Lower lobe of right lung (tissue), 2 donors: ENCODE data around the gene CEP104. TPM values are rescaled to one million over a fixed set of nuclear protein-coding genes. Genes with fewer than 3 reads are reported as not detected.

ENCODE experiments used
- ATAC-seq, 2 donors: fragments of 200-7000 bp; cut with Tn5 transposase; one replicate each; pipeline ENCODE4 v1.9.1; 2020 to 2022; ENCODE audit warnings: mild to moderate bottlenecking in 2 of 2, moderate library complexity in 2 of 2
- DNase-seq: peaks from one replicate; pipeline ENCODE4 v3.0.0-alpha.2; 2020
- H3K27ac ChIP-seq: fragments of 200-600 bp; one replicate; pipeline ENCODE4 v1.8.0; 2022
- H3K27me3 ChIP-seq: fragments of 200-600 bp; one replicate; pipeline ENCODE4 v1.8.0; 2022; ENCODE audit warnings: low read depth
- H3K36me3 ChIP-seq: fragments of 200-600 bp; one replicate; pipeline ENCODE4 v1.8.0; 2022; ENCODE audit warnings: mild to moderate bottlenecking
- H3K4me1 ChIP-seq: fragments of 200-600 bp; one replicate; pipeline ENCODE4 v1.8.0; 2022
- H3K4me3 ChIP-seq: fragments of 200-600 bp; one replicate; pipeline ENCODE4 v1.8.0; 2022; ENCODE audit warnings: mild to moderate bottlenecking
- H3K9me3 ChIP-seq: fragments of 200-600 bp; one replicate; pipeline ENCODE4 v1.8.0; 2022
- intact Hi-C: fragments of 100-400 bp; cut with DNase I; formaldehyde crosslinking; loops from one replicate; pipeline ENCODE4 v1.11.0; 2022
- long read RNA-seq: library from polyadenylated mRNA; unstranded; transcript quantifications from one replicate; pipeline ENCODE4 v2.0.0, GENCODE V29; 2021
- total RNA-seq: library from RNA; stranded (reverse); fragmentation: NEBNext Ultra II Directional; extraction: Animal tissue kit (Norgen Biotek cat#: 25700); gene quantifications from one replicate; pipeline ENCODE4 v1.2.1, GENCODE V29; 2021
- TF ChIP-seq, protein P1 (sequence below): fragments of 200-600 bp; IDR thresholded peaks from one replicate; pipeline ENCODE4 v1.8.0; 2022; ENCODE audit warnings: antibody characterized with exemption, mild to moderate bottlenecking
- donor health status: DM: no; HTN: yes; CAD: no; lungs with severe emphysema.

CEP104 gene
- total RNA-seq: 53.9 TPM
- long read RNA-seq, full-length matches to known transcripts: 10 of 54 reads
- long read RNA-seq, partial matches to known transcripts: 32 of 54 reads
- long read RNA-seq, other reads (novel, unspliced or antisense): 12 of 54 reads

DNA sequence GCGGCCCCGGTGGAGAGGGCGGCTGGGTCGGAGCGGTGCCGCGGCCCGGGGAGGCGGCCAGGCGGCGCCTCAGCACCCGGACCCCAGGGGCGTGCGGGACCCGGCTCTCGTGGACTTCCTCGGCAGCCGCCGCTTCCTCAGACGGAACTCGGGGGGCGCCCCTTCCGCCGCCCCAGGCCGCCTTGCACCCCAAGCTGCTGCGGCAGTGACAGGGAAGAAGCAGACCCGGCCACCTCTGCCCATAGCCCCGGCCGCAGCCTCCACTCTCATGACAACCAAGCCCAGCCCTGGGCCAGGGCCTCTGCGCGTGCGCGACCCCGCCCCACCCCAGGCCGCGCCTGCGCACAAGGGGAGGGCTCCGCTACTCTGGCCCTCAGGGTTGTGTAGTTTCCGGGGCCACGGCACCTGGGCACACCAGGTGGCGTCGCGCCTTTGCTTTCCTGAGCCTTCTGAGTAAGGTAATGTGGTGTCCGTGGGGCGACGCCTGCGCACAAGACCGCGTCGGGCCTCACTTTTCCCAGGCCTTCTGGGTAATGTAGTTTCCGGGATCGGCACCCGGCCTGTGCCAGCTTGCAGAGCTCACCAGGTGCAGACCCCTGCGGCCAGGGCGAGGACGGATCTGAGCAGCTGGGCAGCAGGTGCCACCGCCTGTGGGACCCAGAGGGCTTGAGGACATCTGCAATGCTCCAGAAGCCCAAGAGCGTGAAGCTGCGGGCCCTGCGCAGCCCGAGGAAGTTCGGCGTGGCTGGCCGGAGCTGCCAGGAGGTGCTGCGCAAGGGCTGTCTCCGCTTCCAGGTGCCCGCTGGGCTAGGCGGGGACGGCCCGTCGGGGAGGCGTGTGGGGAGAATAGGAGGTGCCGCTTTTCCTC, at the start of gene CEP104, which contains the start of gene DFFB:
Gene CEP104 (minus strand): TSS at position 289 of the 868 bp plus-strand sequence. CDS start 4,804 bp downstream, outside the sequence.
Gene DFFB (plus strand): TSS at position 554 of the 868 bp plus-strand sequence. CDS start 128 bp downstream, at position 682.
- H3K36me3 ChIP-seq: peaks cover under 1% of the 10 kb centered on the region
- H3K27me3 ChIP-seq: no peaks in the 10 kb centered on the region
- ATAC-seq (peak; percentile 97 to 98), DNase-seq (peak; percentile 98)
- H3K4me1 ChIP-seq: peaks cover 24% of the 10 kb centered on the region
- TF ChIP-seq, protein P1, sequence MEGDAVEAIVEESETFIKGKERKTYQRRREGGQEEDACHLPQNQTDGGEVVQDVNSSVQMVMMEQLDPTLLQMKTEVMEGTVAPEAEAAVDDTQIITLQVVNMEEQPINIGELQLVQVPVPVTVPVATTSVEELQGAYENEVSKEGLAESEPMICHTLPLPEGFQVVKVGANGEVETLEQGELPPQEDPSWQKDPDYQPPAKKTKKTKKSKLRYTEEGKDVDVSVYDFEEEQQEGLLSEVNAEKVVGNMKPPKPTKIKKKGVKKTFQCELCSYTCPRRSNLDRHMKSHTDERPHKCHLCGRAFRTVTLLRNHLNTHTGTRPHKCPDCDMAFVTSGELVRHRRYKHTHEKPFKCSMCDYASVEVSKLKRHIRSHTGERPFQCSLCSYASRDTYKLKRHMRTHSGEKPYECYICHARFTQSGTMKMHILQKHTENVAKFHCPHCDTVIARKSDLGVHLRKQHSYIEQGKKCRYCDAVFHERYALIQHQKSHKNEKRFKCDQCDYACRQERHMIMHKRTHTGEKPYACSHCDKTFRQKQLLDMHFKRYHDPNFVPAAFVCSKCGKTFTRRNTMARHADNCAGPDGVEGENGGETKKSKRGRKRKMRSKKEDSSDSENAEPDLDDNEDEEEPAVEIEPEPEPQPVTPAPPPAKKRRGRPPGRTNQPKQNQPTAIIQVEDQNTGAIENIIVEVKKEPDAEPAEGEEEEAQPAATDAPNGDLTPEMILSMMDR: peak; percentile 50
- peak within 1 kb of the TSS; percentile 85 for H3K27ac ChIP-seq
- peak within 1 kb of the TSS; percentile 95 for H3K4me3 ChIP-seq
- intact Hi-C loops: no loop called here
- H3K9me3 ChIP-seq: no peaks in the 10 kb centered on the region

DNA sequence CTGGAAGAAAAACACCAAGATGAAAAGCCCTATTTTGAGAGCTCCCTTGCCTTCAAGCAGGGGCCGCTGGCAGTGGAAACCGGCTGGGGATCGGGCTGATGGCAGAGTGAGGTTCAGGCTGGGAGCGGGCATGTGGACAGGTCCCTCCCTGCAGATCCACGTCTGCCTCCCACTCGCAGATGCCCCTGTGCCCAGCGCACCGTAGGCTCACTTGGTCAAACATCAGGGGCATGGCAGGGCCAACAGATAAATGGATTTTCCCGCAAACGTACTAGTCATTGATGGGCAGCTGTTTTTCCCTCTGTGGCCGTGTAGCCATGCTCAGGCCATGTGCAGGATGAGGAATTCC, 49.6 kb upstream of the CEP104 start:
- no peak overlapping the region for H3K27ac ChIP-seq
- no peak for ATAC-seq
- H3K4me3 ChIP-seq: no peak overlapping the region
- H3K36me3 ChIP-seq: no peaks in the 10 kb centered on the region
- TF ChIP-seq, protein P1: no peak
- H3K9me3 ChIP-seq: no peaks in the 10 kb centered on the region
- intact Hi-C loops: no loop called here
- peaks cover 22% of the 10 kb centered on the region for H3K27me3 ChIP-seq
- peaks cover 6% of the 10 kb centered on the region for H3K4me1 ChIP-seq
- DNase-seq: peak; percentile 25

DNA sequence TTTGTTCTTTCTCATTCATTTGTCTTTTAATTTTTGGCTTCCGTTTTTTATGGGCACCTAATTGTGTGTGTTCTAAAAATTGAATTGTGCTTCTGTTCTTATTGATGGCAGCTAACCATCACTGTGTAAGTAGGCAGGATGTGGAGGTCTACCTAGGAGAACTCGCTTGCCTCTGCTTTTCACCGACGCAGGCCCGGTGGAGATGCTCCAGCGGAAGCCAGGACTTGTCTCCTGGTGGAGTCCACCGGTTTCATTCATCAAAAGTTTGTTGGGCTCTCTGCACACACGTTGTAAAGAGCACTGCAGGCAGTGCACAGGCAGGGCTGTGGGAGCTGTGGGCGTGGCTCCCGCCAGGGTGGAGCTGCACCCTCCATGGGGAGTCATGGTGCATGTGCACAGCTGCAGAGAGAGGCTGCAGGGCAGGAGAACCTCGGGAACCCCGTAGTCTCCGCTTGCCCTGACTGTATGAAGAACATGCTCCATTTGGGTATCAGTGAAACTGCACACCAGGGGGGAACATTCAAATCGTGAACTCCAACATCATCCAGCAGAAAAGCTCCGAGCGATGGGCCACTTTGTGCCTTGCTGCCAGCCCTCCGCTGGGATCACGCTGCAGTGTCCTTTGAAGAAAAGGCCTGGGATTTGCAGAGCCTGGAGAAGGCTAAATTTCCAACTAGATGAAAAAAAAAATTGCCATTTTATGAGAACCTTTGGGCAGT, 49.1 kb upstream of the CEP104 start:
- H3K36me3 ChIP-seq: no peaks in the 10 kb centered on the region
- peaks cover 10% of the 10 kb centered on the region for H3K4me1 ChIP-seq
- no peaks in the 10 kb centered on the region for H3K9me3 ChIP-seq
- TF ChIP-seq, protein P1: no peak
- intact Hi-C loops: no loop called here
- peaks cover 17% of the 10 kb centered on the region for H3K27me3 ChIP-seq
- no peak overlapping the region for H3K27ac ChIP-seq
- ATAC-seq (no peak), DNase-seq (peak; percentile 43)
- H3K4me3 ChIP-seq: no peak overlapping the region

DNA sequence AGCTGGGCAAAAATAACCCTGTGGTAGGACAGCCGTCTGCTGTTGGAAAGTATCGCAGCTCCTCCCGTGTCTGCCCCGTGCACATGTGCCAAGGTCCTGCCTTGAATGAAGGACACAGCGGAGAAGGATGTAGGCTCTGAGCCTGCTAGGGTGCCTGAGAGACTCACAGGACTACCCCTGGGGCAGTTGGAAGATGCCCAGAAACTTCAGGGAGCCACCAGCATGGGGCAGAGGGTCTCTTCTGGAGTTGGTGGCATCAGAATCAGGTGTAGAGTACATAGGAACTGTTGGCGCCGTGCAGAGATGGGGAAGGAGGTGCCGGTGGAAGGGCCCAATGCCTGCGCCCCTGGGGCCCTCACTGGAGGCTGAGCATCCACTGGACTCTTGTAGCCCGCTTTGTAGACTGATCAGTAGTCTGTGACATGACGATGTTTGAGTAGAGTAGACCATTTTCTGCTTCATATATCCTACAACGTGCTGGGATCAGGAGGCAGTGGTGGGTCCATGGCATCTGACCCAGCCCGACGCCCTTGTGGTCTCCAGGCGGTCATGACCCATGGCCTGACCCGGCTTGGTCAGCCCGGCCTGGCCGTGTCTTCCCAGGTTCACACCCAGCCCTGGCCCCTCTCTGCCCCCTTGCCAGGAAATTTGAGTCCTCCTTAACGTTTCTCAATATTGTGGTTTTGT, 48.4 kb upstream of the CEP104 start:
- intact Hi-C loops: no loop called here
- TF ChIP-seq, protein P1: no peak
- no peak overlapping the region for H3K27ac ChIP-seq
- ATAC-seq (no peak), DNase-seq (peak; percentile 39)
- no peaks in the 10 kb centered on the region for H3K36me3 ChIP-seq
- peaks cover 5% of the 10 kb centered on the region for H3K4me1 ChIP-seq
- H3K4me3 ChIP-seq: no peak overlapping the region
- H3K27me3 ChIP-seq: peaks cover 10% of the 10 kb centered on the region
- no peaks in the 10 kb centered on the region for H3K9me3 ChIP-seq

DNA sequence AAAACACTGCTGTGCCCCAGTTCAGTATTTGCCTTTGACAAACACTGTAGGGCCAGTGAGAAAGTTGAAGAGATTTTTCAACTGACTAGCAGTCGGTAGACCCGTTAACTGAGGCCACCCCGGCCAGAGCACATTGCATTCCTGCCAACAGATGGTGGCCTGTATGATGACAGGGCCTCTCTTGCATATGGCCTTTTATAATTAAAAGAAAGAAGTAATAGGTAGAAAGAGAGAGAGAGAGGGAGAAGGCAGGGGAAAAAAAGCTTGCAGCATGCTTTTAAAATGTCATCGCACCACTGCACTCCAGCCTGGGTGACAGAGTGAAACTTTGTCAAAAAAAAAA, 47.8 kb upstream of the CEP104 start:
- no peak for DNase-seq
- intact Hi-C loops: no loop called here

More for the DNA sequence above, 47.8 kb upstream of the CEP104 start:
- no peaks in the 10 kb centered on the region for H3K36me3 ChIP-seq
- peaks cover 5% of the 10 kb centered on the region for H3K4me1 ChIP-seq
- no peak for ATAC-seq
- peaks cover 4% of the 10 kb centered on the region for H3K27me3 ChIP-seq
- H3K4me3 ChIP-seq: no peak overlapping the region
- H3K27ac ChIP-seq: no peak overlapping the region
- TF ChIP-seq, protein P1: no peak
- no peaks in the 10 kb centered on the region for H3K9me3 ChIP-seq
